Measurements from ENCODE around the gene SNX8.

SNX8 gene, protein sequence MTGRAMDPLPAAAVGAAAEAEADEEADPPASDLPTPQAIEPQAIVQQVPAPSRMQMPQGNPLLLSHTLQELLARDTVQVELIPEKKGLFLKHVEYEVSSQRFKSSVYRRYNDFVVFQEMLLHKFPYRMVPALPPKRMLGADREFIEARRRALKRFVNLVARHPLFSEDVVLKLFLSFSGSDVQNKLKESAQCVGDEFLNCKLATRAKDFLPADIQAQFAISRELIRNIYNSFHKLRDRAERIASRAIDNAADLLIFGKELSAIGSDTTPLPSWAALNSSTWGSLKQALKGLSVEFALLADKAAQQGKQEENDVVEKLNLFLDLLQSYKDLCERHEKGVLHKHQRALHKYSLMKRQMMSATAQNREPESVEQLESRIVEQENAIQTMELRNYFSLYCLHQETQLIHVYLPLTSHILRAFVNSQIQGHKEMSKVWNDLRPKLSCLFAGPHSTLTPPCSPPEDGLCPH
- long read RNA-seq, donor 1, full-length matches to known transcripts = 5 of 35 reads
- long read RNA-seq, donor 1, partial matches to known transcripts = 12 of 35 reads
- long read RNA-seq, donor 1, other reads (novel, unspliced or antisense) = 18 of 35 reads
- long read RNA-seq, donor 2, full-length matches to known transcripts = 3 of 3 reads
- long read RNA-seq, donor 2, partial matches to known transcripts = 0 of 3 reads
- long read RNA-seq, donor 2, other reads (novel, unspliced or antisense) = 0 of 3 reads
- long read RNA-seq, donor 3, full-length matches to known transcripts = 3 of 14 reads
- long read RNA-seq, donor 3, partial matches to known transcripts = 0 of 14 reads
- long read RNA-seq, donor 3, other reads (novel, unspliced or antisense) = 11 of 14 reads
- long read RNA-seq, donor 4, full-length matches to known transcripts = 5 of 5 reads
- long read RNA-seq, donor 4, partial matches to known transcripts = 0 of 5 reads
- long read RNA-seq, donor 4, other reads (novel, unspliced or antisense) = 0 of 5 reads
- long read RNA-seq, donor 5, full-length matches to known transcripts = 3 of 3 reads
- long read RNA-seq, donor 5, partial matches to known transcripts = 0 of 3 reads
- long read RNA-seq, donor 5, other reads (novel, unspliced or antisense) = 0 of 3 reads
- long read RNA-seq, donor 6, full-length matches to known transcripts = 4 of 4 reads
- long read RNA-seq, donor 6, partial matches to known transcripts = 0 of 4 reads
- long read RNA-seq, donor 6, other reads (novel, unspliced or antisense) = 0 of 4 reads
- long read RNA-seq, donor 7, full-length matches to known transcripts = 10 of 147 reads
- long read RNA-seq, donor 7, partial matches to known transcripts = 112 of 147 reads
- long read RNA-seq, donor 7, other reads (novel, unspliced or antisense) = 25 of 147 reads
- long read RNA-seq, donor 8, full-length matches to known transcripts = 9 of 15 reads
- long read RNA-seq, donor 8, partial matches to known transcripts = 6 of 15 reads
- long read RNA-seq, donor 8, other reads (novel, unspliced or antisense) = 0 of 15 reads

DNA sequence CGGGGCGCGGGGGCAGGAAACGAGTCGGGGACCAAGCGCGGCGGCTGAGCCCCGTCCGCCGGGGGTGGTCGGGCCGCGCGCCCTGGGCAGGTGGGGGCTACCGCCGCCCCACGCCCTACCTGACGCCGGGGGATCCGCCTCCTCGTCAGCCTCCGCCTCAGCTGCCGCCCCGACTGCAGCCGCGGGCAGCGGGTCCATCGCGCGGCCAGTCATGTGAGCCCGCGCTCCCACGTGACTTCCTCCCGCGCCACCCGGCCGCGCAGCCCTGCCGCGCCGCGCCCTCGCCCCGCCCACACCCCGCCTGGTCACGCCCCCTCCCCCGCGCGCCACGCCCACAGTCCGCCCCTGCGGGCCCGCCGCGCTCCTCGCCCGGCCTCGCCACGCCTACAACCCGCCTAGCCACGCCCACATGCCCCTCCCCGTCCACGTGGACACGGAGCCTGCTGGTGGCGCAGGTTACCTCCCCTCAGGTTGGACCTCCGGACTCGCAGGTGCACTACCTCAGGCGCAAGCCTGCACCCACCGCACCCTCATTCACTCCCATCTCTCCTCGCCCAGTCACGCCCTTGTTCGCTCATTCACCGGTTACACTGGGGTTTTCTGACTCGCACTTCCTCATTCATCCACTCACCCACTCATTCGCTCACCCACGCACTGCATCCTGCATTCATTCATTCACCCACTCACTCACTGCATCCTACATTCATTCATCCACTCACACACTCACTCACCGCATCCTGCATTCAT is at the start of gene SNX8:
TSS of gene SNX8 (minus strand) at position 233 of the 747 bp plus-strand sequence. CDS start at position 213, 20 bp downstream.
- DNase-seq = peak; percentile 77

DNA sequence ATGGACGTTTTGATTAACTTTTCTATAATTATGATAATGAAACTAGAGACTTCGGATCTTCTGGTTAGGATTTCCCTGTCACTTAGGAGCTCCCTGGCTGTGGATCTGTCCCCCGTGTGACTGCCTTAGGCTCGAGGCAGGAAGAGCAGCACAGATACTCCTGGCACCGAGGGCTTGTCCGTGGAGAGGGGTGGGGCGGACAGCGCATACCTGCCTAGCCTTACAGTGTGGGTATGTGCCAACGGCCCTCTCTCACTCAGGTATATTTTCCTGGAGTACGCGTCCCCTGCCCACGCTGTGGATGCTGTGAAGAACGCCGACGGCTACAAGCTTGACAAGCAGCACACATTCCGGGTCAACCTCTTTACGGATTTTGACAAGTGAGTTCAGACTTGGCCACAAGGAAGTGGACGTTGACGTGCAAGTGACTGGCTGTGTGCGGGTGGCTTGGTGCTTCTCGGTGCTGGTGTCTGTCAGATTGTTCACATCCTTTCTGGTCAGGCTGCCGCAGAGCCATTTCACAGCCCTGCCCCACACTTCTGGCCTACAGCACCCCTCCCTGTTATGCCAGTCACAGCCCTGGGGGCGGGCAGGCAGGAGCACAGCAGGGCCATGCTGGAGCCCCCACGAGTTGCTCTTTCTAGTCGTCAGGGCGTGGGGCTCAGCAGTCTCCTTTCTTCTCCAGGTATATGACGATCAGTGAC is 48.3 kb upstream of the SNX8 start:
- no peak for DNase-seq

DNA sequence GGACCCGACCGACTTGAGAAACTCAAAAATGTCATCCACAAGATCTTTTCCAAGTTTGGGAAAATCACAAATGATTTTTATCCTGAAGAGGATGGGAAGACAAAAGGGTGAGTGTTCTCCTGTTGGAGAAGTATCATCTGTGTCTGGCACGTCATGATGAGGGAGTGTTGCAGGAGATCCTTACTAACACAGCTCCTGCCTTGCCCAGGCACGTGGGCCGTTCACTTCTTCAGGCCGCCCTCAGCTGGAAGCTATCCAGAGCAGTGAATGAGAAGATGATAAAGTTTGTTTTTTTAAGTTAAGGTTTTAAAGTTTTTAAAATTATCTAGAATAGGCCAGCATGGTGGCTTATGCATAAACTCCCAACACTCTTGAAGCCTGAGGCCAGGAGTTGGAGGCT is 46.6 kb upstream of the SNX8 start:
- DNase-seq = no peak

- no peak for DNase-seq
Measured at GRCh38 chr7:2359610-2360009, 45.4 kb upstream of the SNX8 start.

DNA sequence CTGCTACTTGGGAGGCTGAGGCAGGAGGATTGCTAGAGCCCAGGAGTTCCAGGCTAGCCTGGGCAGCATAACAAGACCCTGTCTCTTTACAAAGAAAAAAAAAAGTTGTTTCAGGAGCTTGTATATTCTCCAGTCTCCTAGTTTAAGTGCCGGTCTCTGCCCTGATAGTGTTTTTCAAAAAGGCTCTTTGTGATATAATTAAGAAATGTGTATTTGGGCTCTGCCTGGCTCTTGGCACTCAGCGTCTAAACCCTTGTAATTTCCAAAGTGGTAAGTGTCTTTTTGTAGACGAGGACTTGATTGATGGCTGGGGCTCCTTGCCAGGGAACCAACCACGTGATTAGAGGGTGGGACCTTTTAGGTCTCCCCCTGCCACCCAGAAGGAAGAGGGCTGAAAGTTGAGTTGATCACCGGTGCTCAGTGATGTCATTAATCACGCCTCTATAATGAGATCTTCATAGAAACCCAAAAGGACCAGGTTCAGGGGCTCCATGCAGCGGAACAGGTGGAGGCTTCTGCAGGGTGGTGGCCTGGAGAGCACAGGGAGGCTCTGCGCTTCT is 44.8 kb upstream of the SNX8 start:
- no peak for DNase-seq

GRCh38 chr7:2357571-2357970 is 43.3 kb upstream of the SNX8 start:
- DNase-seq = no peak

DNA sequence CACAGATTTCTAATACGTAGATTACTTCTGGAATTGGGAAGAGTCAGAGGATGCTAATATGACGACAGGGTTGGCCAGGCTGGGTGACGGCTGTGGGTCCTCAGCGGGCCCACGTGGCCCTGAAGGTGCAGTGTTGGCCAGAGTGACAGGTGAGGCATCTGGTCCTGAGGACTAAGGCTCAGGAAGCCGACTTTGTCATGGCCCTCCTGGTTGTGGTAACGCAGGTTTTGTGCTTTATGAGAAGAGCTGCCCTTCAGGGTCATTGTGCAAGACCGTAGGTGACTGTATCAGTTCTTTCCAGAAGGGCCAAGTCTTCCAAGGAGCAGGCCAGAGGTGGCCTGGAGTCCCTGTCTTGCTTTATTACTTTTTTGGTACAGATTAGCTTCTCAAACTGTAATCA is 42.9 kb upstream of the SNX8 start:
- DNase-seq = no peak

GRCh38 chr7:2355705-2356008 is 41.4 kb upstream of the SNX8 start:
- no peak for DNase-seq

GRCh38 chr7:2354939-2355704 is 40.9 kb upstream of the SNX8 start:
- peak; percentile 56 for DNase-seq

DNA sequence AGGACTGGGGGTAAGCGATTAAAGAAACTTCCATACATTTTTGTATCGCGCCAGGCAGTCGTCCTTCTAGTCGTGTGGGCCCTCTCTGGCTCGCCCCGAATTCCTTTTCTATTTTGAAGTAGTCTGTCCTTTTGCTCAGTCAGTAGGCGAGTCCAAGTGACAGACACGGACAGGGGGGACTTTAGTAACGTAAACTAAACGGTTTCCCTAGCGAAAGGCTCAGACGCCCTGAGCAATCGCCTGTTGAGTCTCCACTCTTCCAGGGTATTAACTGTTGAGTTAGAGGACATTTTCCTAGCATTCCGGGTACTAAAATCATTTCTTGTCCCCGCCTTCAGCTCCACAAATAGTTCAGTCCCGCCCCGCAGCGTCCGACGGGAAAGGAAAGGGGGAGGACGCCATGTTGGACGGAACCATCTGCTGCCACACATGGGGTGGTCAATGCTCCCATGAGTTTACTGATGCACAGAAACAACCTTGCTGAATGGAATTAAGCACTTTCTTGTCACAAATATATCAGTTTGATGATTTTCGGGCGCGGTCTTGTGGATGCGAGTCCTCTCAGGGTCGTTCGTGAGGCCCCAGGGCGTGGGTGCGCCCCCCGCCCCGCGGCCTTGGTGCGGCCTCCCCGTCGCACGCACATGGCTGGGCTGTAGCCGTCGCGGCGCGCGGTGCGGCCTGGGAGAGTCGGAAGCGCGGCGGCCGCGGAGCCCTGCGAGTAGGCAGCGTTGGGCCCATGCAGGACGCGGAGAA is 40.1 kb upstream of the SNX8 start, which contains the start of gene EIF3B:
TSS of gene EIF3B (plus strand) at position 642 of the 753 bp plus-strand sequence. CDS start at position 737, 95 bp downstream.
- DNase-seq = peak; percentile 100

GRCh38 chr7:2353936-2354185 is 39.6 kb upstream of the SNX8 start:
- no peak for DNase-seq

DNA sequence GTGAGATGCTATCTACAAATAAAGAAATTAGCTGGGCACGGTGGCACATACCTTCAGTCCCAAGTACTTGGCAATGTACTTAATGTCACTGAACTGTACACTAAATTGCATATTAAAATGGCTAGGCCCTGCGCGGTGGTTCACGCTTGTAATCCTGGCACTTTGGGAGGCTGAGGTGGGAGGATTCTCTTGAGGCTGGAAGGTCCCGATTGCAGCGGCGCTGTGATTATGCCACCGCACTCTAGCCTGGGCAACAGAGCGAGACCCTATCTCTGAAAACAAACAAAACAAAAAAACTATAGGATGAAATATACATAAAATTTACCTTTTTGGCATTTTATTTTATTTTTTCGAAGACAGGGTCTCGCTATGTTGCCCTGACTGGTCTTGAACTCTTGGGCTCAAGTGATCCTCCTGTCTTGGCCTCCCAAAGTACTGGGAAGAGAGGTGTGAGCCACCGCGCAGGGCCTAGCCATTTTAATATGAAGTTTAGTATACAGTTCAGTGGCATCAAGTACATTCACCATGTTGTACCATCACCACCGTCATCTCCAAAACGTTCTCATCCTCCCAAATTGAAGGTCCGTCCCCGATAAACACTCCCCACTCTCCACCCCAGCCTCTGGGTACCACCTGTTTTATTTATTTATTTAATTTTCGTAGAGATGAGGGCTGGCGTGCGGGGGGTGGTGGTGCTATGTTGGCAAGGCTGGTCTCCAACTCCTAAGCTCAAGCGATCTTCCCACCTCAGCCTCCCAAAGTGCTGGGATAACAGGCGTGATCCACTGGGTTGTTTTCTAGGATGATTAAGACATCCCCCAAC is 39.1 kb upstream of the SNX8 start:
- DNase-seq = no peak

- no peak for DNase-seq
Measured at GRCh38 chr7:2350861-2351260, 36.6 kb upstream of the SNX8 start.

DNA sequence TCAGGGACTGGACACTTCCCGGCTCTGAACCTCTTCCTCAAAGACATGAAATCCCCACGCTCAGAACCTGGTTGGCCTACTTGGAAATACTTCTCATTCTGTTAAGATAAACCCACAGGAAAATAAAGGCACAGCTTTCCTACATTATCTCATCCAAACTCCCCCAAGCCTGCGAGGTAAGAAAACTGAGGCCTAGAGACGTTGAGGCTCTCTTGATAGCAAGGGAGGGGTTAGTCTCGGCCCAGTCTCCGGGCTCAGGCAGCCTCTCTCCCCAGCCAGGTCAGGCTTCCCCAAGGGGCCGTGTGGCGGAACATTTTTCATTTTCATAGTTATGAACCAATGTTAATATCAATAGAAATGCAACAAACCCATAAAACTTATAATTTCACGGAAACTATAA is 35.8 kb upstream of the SNX8 start:
- no peak for DNase-seq

DNA sequence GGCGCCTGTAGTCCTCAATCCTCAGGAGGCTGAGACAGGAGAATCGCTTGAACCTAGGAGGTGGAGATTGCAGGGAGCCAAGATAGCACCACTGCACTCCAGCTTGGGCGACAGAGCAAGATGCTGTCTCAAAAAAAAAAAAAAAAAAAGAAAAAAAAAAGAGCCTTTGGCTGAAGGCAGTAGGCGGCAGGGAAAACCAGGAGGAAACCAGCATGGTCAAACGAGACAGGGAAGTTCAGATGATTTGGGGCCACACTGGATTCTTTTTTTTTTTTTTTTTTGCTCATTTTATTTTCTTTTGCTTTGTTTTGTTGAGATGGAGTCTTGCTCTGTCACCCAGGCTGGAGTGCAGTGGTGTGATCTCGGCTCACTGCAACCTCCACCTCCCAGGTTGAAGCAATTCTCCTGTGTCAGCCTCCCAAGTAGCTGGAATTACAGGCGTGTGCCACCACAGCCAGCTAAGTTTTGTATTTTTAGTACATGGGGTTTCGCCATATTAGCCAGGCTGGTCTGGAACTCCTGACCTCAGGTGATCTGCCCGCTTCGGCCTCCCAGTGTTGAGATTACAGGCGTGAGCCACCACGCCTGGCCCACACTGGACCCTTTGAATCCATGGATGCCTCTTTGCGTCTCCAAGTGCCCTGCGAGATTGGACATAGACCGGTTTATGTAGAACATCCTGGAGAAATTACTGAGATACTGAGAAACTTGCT is 33.3 kb upstream of the SNX8 start:
- DNase-seq = peak; percentile 43

DNA sequence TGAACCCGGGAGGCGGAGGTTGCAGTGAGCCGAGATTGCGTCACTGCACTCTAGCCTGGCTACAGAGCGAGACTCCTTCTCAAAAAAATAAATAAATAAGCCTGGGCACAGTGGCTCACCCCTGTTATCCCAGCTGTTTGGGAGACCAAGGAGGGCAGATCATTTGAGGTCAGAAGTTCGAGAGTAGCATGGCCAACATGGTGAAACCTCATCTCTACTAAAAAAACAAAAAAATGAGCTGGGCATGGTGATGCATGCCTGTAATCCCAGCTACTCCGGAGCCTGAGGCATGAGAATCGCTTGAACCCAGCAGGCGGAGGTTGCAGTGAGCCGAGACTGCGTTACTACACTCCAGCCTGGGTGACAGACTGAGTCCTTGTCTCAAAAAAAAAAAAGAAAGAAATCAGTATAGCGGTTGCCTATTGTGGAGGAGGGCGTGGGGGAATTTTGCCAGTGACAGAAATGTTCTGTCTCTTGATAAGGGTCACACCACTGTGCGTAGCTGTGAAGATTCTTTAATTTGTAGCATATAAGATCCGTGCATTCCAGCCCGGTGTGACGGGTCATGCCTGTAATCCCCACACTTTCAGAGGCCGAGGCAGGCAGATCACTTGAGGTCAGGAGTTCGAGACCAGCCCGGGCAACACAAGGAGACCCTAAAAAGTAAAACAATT is 22.5 kb upstream of the SNX8 start:
- DNase-seq = no peak

All from right kidney (tissue), 9 donors.